Endodermal cell (in vitro differentiated cells): ENCODE measurements around the gene SZRD1. TPM values are rescaled to one million over a fixed set of nuclear protein-coding genes. Genes with fewer than 3 reads are reported as not detected.

Source experiments
- DNase-seq: peaks from one replicate; pipeline ENCODE4 v3.0.0-alpha.2; 2017
- H3K27ac ChIP-seq: 2 replicates; pipeline ENCODE4 v1.5.1; 2013; ENCODE audit warnings: mild to moderate bottlenecking, low read depth, low read length, moderate library complexity
- H3K27me3 ChIP-seq: 2 replicates; pipeline ENCODE4 v1.6.1; 2013; ENCODE audit warnings: mild to moderate bottlenecking, low read length, moderate library complexity; ENCODE audit not compliant: insufficient read depth, control insufficient read depth, poor library complexity, severe bottlenecking
- H3K36me3 ChIP-seq: 2 replicates; pipeline ENCODE4 v1.7.0; 2013; ENCODE audit warnings: mild to moderate bottlenecking, low read length, moderate library complexity; ENCODE audit not compliant: control insufficient read depth, insufficient read depth
- H3K4me1 ChIP-seq: one replicate; pipeline ENCODE4 v1.7.0; 2013; ENCODE audit warnings: low read length; ENCODE audit not compliant: control insufficient read depth, insufficient read depth
- H3K4me3 ChIP-seq: 2 replicates; pipeline ENCODE4 v1.5.1; 2013; ENCODE audit warnings: mild to moderate bottlenecking, low read length, moderate library complexity
- H3K9ac ChIP-seq: 2 replicates; pipeline ENCODE4 v1.6.1; 2013; ENCODE audit warnings: mild to moderate bottlenecking, low read length, moderate library complexity; ENCODE audit not compliant: poor library complexity, severe bottlenecking; ENCODE audit errors: extremely low read depth
- H3K9me3 ChIP-seq: 2 replicates; pipeline ENCODE4 v1.6.1; 2013; ENCODE audit warnings: mild to moderate bottlenecking, low read length, moderate library complexity; ENCODE audit not compliant: control insufficient read depth
- H3K27ac Mint-ChIP-seq: 2 replicates; pipeline ENCODE4 v1.8.0; 2020; ENCODE audit warnings: mixed read lengths
- H3K27me3 Mint-ChIP-seq: 2 replicates; pipeline ENCODE4 v1.8.0; 2021; ENCODE audit warnings: mild to moderate bottlenecking, mixed read lengths; ENCODE audit not compliant: insufficient read depth
- H3K36me3 Mint-ChIP-seq: 2 replicates; pipeline ENCODE4 v1.8.0; 2020; ENCODE audit warnings: low read depth, mixed read lengths
- H3K4me1 Mint-ChIP-seq: 2 replicates; pipeline ENCODE4 v1.8.0; 2020; ENCODE audit warnings: mixed read lengths
- H3K4me3 Mint-ChIP-seq: 2 replicates; pipeline ENCODE4 v1.8.0; 2020; ENCODE audit warnings: mild to moderate bottlenecking, moderate library complexity, mixed read lengths
- H3K9me3 Mint-ChIP-seq: 2 replicates; pipeline ENCODE4 v1.8.0; 2020; ENCODE audit warnings: mild to moderate bottlenecking, mixed read lengths
- CTCF ChIP-seq: fragments of 200-600 bp; sonication (generic); conservative IDR thresholded peaks from 2 replicates; pipeline ENCODE4 v1.5.0; 2021; ENCODE audit warnings: antibody characterized with exemption, mild to moderate bottlenecking
- WGBS, 2 experiments: methylation state at CpG; one replicate each; pipeline versions ENCODE4 v1.1.5 to v1.1.7; 2013; ENCODE audit warnings: missing lambda C conversion rate in 2 of 2, mixed read lengths in 1 of 2; ENCODE audit not compliant: insufficient coverage in 1 of 2, insufficient read length in 1 of 2; 5-methylcytosine and 5-hydroxymethylcytosine counted together
- total RNA-seq, 2 donors: library from RNA; stranded (reverse); fragmentation: NEBNext Ultra II Directional in 1 of 2; extraction: Animal tissue kit (Norgen Biotek cat#: 25700) in 1 of 2; gene quantifications; 2 replicates in 1 of 2; 3 replicates in 1 of 2; pipeline ENCODE4 v1.2.1, GENCODE V29; 2021

SZRD1 gene
- total RNA-seq, 2 donors from 2014 or later: 111 to 118 TPM

GRCh38 chr1:16445052-16445451 lies 78.0 kb downstream of the SZRD1 start:
- Histone ChIP-seq H3K27me3 (no peaks in the 10 kb centered on the region), H3K9me3 (no peaks in the 10 kb centered on the region), H3K4me1 (no peaks in the 10 kb centered on the region), H3K36me3 (peaks cover 57% of the 10 kb centered on the region), H3K4me3 (no peak overlapping the region), H3K27ac (no peak overlapping the region), H3K9ac (no peak overlapping the region)
- WGBS, 2 experiments: 93 to 94% methylated on average over 4 of the region's 4 CpGs
- Mint-ChIP-seq H3K27me3 (no peaks in the 10 kb centered on the region), H3K4me1 (peaks cover 10% of the 10 kb centered on the region), H3K9me3 (no peaks in the 10 kb centered on the region), H3K4me3 (no peak overlapping the region), H3K27ac (no peak overlapping the region), H3K36me3 (peaks cover 55% of the 10 kb centered on the region)
- no peak for TF ChIP-seq CTCF
- no peak for DNase-seq

GRCh38 chr1:16446116-16446515 lies 79.1 kb downstream of the SZRD1 start:
- H3K4me3 ChIP-seq: no peak overlapping the region
- WGBS, 2 experiments: 95 to 98% methylated on average over 10 of the region's 10 CpGs
- no peak overlapping the region for H3K27ac Mint-ChIP-seq
- no peak overlapping the region for H3K27ac ChIP-seq
- H3K9ac ChIP-seq: no peak overlapping the region
- peaks cover 7% of the 10 kb centered on the region for H3K4me1 Mint-ChIP-seq
- H3K27me3 Mint-ChIP-seq: no peaks in the 10 kb centered on the region
- H3K36me3 ChIP-seq: peaks cover 68% of the 10 kb centered on the region
- H3K36me3 Mint-ChIP-seq: peaks cover 64% of the 10 kb centered on the region
- no peak overlapping the region for H3K4me3 Mint-ChIP-seq
- H3K27me3 ChIP-seq: no peaks in the 10 kb centered on the region
- no peak for TF ChIP-seq CTCF
- H3K4me1 ChIP-seq: no peaks in the 10 kb centered on the region
- H3K9me3 ChIP-seq: no peaks in the 10 kb centered on the region
- H3K9me3 Mint-ChIP-seq: no peaks in the 10 kb centered on the region
- DNase-seq: no peak

GRCh38 chr1:16447641-16448040 lies 80.6 kb downstream of the SZRD1 start:
- H3K4me3 ChIP-seq: no peak overlapping the region
- Mint-ChIP-seq H3K27ac (no peak overlapping the region), H3K36me3 (peaks cover 74% of the 10 kb centered on the region), H3K4me3 (no peak overlapping the region), H3K4me1 (no peaks in the 10 kb centered on the region), H3K9me3 (no peaks in the 10 kb centered on the region), H3K27me3 (no peaks in the 10 kb centered on the region)
- peaks cover 80% of the 10 kb centered on the region for H3K36me3 ChIP-seq
- no peaks in the 10 kb centered on the region for H3K4me1 ChIP-seq
- H3K9ac ChIP-seq: no peak overlapping the region
- no peak overlapping the region for H3K27ac ChIP-seq
- no peak for DNase-seq
- H3K9me3 ChIP-seq: no peaks in the 10 kb centered on the region
- no peaks in the 10 kb centered on the region for H3K27me3 ChIP-seq
- no peak for TF ChIP-seq CTCF
- WGBS, 2 experiments: 93 to 95% methylated on average over 9 of the region's 9 CpGs

Other genes starting within 250 kb of the SZRD1 start
- gene EPHA2, start 211.2 kb upstream of the SZRD1 start, total RNA-seq: 10 to 100 TPM; 56.5 to 64.3 TPM
- 10 to 100 TPM; 14.8 to 17.5 TPM for gene ARHGEF19, start 154.6 kb upstream of the SZRD1 start, total RNA-seq
- 10 to 100 TPM in 1 of 2 donors, 1 to 10 TPM in 1; 9.6 to 10.3 TPM for gene CPLANE2, start 130.1 kb upstream of the SZRD1 start, total RNA-seq
- gene FBXO42, start 14.8 kb upstream of the SZRD1 start, total RNA-seq: 10 to 100 TPM; 17.6 to 20.0 TPM
- gene SPATA21, start 70.2 kb downstream of the SZRD1 start, total RNA-seq: not detected
- 10 to 100 TPM; 43.9 to 45.8 TPM for gene NECAP2, start 73.5 kb downstream of the SZRD1 start, total RNA-seq
- gene RNU1-1, start 147.0 kb downstream of the SZRD1 start, total RNA-seq: 1,000 to 10,000 TPM; 2,483 to 3,611 TPM
- gene NBPF1, start 246.3 kb downstream of the SZRD1 start, total RNA-seq: 10 to 100 TPM; 39.2 to 42.5 TPM